Medulla oblongata (tissue), 1 donor: ENCODE data around the gene TGIF1.

ENCODE experiments used
- DNase-seq: peaks from one replicate; pipeline ENCODE4 v3.0.0-alpha.2; 2015; ENCODE audit errors: extremely low spot score

The TGIF1 gene

DNA sequence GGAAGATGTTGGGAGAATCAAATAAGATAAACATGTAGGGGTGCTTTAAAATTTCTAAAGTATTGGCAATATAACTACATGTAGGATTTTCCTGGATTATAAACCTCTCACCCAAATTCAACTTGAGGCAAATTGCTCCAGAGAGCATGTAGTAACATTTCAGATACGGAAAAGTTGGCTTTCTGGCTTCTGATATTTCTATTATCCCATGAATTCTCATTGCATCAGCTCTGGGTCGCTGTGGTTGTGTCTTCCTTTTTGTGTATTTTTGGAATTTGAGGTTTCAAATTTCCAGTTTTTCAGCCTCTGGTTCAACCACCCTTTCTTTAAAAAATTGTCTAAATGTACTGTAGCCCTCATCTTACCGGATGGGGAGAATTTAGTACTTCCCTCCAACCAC lies 32.3 kb downstream of the TGIF1 start:
- no peak for DNase-seq

DNA sequence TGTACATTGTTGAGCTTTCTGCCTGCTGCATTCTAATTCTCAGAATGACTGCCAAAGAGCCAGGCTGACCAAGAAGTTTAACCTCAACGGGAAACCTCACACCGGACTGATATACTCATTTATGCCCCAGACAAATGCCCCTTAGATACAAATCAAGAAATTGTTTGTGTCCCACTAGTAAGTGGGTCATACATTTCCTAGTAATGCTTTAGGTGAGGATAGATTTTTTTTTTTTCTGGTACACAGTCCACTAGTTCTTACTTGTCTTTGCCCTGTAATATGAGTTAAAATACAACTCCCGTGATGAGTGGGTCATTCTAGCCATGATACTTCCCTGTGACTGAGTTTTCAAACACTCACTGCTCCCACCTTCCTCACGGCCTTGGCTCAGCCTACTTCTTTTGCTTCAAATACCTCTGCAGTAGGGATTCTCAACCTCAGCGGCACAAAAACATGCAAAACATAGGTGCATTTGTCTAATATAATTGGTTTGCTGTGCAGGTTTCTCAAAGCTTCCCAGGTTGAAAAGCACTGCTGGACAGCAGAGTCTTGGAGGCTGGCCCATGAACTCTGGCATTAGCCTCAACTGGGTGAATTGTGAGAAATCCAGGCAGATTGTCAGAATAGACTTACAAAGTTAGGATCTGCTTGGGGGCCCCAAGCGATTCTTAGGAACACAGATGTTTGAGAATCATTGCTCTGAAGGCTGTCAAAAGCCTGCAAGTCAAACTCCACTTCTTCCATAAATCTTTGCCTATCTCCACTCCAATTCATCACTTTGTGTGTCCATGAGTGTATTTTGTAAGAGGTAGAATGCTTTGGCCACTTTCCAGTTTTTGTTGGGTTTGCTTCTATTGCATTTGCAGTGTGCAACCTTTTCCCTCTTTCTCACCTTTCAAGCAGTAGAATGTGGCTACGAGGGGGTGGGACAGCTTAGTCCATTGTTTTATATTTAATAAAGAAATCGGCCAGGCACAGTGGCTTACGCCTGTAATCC lies 35.5 kb downstream of the TGIF1 start:
- no peak for DNase-seq

DNA sequence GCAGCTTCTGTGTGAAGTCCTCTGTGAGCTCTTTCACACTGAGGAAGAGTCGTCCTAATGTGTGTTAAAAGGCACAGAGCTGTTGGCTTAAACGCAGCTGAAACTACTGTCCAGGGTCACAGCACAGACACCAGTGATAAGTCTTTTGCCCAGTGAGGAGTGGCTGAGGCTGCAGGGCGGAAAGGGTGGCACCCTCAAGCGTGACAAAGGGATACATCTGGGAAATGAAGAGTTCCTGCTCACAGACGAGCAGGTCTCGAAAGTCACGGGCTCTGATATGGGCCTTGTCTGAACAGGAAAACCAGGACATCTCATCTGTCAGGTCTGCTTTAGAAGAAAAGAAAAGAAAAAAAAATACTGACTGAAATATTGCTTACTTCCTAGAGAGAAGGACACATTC lies 36.5 kb downstream of the TGIF1 start:
- DNase-seq = no peak

DNA sequence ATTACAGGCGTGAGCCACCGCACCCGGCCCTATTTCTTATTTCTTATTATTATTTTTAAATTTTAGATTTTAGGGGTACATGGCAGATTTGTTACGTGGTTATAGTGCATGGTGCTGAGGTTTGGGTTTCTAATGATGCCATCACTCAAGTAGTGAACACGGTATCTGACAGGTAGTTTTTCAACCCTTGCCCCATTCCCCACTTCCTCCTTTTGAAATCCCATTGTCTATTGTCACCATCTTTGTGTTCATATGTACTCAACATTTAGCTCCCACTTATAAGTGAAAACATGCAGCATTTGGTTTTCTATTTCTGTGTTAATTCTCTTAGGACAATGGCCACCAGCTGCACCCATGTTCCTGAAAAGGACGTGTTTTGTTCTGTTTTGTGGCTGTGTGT lies 39.5 kb downstream of the TGIF1 start:
- no peak for DNase-seq

DNA sequence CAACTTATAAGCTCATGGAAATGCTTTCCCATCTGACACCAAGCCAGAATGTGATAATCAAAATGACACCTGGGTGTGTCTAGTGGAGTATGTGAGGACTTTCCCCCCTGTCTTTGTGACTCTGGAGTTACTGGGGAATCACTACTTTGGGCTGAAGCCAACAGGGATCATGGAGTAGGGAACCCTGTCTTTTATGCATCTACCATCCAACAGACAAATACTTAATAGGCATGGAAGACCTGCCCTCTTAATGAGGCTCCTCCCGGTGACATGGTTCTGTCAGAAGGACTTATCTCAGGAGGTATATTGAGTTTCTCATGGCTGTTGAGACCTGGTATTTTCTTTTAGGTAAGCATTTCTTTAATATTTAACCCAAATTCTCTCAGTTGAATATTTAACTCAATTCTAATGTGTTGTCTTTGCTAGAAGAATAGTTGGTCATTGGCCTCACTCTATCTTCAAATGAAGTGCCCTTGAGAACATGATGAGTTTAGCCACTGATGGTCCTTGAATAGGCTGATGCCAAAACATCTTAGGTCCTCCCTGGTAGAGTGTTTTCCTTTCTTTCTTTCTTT lies 42.1 kb downstream of the TGIF1 start:
- DNase-seq = no peak

DNA sequence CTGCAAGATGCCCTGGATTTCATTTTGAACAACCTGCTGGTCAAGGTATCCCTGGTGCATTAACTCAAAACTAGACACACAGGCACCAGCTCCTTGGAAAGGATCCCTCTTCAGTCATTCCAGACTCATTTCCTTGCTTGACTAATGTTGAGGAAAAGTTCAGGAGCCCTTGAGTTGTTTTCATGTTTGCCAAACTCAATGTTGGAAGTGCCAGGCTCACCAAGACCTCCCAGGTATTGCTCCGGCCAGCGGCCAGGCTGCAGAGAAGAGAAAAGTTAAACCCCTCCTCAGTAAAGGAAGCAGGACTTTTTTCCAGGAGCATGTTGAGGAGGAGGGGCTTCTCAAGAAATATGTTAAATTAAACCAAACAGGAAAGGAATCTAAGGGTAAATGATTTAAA lies 42.7 kb downstream of the TGIF1 start:
- DNase-seq = no peak

DNA sequence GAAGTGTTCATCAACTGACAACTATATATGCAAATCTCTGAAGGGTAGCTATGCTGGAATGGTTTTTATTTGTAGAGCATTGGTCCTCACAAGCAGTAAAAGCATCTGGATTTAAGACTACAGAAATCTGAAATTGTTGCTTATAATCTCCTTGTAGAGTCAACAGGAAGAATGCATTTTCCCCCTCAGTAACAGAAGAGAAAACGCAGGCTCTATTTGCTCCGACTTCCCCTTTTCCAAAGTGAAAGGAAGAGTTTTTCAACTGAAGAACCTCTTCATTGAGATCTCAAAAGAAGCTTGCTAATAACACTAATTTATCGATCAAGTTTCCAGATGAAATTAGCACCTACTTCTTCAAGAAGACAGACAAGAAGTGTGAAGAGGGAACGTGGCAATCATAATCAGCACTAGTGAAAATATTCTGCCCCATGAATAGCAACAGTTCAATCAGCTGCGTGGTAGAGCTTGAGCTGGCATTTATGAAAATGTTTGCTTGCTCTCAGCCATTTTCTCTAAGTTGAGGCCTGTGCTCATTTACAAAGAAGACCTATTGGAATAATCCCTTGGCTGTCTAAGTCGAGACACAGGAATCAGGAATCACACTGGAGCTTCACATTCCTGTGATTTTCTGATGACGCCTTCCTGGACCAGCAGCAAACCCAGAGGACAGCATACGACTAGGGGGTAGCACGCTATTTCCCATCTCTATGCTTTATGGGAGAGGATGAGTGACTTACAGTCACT lies 43.7 kb downstream of the TGIF1 start:
- DNase-seq = peak; percentile 26

DNA sequence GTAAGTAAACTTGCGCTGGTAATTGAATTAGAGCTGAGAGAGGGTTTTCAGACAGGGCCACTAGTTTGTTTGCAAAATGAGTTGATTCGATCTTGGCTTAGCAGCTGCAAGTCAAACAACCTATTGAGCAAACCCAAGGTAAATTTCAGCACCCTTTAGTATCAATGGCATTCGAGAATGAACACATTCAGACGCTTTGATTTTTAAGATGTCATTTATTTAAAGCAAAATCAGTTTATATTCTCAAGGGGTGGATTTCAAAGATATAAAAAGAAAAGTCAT lies 44.2 kb downstream of the TGIF1 start:
- DNase-seq = no peak

DNA sequence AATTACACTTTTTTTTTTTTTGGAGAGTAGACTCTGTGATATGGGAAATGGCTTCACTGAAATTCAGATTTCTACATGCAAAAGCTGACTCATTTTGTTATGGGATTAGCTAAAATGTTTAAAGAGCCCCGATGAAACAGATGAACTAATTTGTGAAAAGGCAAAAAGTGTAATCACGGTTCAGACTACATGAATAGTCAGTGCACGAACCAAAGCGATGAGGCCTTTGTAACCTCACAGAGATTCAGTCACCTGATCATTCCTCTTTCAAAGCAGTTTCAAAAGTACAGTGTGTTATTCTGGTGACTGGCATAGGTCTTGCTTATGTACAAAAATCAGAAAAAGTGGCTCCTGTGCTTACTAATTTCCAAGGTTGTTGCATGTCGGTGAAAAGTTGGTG lies 44.6 kb downstream of the TGIF1 start:
- DNase-seq = no peak

DNA sequence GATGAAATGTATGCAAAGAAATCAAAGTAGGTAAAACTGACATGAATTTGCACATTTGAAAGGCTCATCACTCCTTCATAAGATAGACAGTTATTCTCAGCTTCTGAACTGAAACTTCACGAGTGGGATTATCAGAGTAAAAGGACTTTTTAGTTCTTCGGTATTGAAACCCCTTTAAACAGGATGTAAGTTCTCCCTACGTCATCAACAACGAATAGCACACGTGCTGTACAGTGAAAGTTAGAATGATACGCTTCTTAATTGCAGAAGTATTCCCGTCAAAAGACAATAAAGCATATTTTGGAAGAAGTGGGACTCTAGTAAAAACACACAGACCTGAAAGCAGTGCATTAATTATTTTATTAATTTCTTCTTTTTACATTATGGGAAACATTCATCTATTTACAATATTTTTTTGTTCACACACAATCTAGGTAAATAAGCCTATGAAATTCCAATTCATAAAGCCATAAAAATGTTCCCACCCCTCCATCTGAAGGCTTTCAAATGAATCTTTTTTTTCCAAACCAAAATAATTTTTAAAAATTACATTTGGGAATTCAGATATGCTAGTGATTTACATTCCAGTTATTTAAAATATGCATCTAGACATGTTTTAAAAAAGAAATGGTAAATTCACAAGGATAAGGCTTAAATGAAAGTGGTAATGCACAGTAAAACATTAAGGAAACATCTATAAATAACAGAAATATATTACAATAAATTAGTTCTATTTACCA lies 45.9 kb downstream of the TGIF1 start:
- DNase-seq = no peak

DNA sequence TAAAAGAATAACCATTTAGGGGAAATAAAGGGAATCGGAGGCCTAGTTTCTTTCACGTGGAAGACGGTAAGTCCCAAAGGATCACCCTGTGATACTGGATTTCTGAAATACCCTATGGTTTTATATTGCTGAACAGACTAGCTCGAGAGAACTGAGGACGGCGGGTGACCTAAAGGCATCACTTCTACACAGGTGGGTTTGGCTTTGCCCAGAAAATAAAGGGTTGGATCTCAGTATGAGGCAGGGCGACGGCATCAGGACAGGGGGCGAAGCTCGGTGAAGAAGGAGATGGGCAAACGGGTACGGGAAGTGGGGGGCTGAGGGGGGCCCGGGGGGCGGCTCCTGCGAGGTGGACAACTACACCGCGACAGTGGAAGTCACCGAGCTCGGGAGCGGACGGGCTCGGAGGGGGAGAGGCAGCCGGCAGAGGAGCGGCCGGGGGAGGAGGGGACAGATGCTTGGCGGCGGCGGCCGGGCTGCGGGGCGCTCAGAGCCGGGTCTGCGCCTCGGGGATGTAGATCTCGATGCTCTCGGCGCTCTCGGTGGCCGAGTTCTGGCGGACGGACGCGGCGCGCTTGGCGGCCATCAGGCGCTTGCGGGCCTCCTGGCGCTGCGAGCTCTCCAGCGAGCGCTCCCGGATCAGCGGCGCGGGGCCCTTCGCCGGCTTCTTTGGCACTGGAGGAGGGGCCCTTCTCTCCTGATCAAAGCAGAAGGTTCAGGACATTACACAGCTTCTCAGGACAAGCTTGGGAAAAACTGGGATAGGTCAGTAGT lies 48.9 kb downstream of the TGIF1 start:
- no peak for DNase-seq

DNA sequence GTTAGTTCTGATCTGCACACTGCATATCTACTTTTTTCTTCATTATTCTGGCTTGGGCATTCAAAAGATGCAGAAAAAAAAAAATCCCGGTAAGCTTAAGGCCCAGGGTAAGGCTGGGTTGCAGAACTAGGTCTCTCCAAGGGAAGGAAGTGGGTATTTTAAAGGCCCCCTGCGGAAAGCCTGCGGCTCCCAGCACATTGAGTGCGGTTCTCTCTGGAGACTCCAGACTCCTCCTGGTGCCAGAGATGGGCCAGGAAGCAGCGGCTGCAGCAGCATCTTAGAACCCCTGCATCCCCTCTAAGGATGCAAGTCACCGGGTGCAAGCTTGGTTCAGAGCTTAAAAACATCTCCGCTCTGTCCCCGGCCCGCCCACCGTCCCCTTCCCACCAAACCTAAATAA lies 49.5 kb downstream of the TGIF1 start:
- DNase-seq = no peak

DNA sequence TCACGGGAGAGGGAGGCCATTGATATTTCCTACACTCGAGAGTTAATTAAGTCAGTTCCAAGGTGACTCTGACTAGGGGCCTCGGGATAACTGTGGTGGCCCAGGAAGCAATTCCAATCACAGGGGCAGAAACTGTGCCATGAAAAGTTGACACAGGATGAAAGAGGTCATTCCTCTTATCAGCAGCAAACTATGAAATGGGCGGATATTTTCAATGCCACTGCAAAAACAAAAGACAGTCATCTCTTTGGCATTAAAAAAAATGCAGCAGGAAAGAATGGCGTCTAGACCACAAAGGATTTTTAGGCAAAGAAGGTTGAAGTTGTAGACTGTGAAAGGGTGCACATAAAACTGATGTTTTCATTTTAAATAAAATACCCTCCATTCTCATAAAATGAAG lies 50.0 kb downstream of the TGIF1 start:
- no peak for DNase-seq

DNA sequence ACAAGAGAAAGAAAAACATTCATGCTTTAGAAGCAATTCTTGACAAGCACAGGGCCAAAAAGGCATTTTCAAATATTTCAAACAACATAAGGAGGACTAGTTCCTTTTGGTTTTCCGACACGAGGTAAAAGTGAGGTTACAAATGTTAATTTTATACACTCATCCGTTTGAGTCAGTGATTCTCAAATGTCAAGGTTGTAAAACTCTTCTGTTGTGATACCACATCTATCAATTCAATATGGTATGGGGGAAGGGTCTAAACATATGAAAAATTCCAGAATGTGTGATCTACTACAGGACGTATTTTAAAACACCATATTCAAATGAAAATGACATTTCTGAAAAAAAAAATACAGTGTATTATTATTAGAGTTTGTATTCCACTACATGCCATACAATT lies 52.7 kb downstream of the TGIF1 start:
- DNase-seq = no peak

DNA sequence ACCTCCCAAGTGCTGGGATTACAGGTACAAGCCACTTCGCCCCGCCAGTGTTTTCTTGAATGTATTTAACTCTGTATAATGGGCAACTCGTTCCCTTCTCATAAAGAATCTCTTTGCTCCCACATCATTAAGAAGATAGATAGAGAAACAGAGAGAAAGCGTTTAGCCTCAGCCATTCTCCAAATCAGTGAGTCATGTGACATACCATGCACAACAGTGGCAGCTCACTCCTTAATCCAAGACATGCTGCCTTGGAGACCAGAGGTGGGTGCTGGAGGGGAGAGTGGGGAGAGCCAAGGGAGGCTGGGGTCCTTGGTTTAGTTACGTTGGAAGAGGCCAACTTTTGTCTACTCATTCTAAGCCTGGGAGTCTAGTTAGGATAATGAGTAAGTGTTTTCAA lies 54.7 kb downstream of the TGIF1 start:
- no peak for DNase-seq

DNA sequence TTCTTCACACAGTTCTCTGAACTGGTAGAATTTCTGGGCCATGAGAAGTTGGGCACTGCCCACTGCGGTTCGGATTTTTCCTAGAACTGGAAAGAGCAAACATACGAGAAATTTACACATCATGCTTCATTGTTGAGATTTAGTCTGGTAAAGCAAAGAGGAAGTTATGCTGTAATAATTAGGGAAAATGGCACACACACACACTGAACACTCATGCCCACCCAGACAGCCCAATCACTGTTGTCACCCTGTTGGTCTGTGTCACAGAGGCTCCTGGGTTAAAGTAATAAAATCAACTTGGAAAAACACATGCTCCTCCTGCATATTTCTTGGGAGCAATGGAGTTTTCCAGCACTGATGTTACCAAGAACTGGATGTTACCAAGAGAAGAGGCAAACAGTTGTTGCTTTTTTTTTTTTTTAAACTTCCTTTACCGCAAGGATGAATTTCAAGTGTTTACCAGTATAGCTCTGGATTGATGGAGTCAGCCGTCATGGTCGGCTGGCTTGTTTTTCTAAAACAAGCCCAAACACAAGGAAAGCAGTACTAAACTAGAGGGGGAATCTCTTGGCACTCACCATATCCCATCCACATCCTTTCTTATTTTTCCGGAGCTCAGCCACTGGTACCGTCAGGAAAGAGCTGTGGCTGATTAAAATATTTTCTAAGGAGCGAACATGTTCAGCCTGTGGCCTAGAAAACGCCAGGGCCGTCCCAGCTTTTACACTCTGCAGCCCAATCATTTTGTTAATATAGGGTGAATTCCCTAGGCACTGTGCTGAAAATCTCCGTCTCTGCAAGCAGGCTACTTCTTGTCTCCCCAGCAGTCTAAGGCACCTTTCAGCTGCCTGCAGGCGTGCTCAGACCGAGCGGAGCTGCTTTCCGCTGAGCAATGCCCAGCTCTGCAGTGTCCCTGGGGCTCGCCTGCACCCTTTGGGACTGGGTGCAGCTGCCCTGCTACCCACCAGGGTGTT lies 58.9 kb downstream of the TGIF1 start:
- DNase-seq = no peak
